Liver (tissue), 9 donors: Measurements from ENCODE around the gene OTUD5. TPM values are rescaled to one million over a fixed set of nuclear protein-coding genes. Genes with fewer than 3 reads are reported as not detected.

Experiments used
- DNase-seq: peaks from one replicate; pipeline ENCODE4 v3.0.0-alpha.2; 2017; ENCODE audit warnings: low spot score
- H3K27ac ChIP-seq, 2 donors: one replicate each; pipeline ENCODE4 v1.7.0; 2013; ENCODE audit warnings: inconsistent platforms in 2 of 2, low read length in 2 of 2, control low read depth in 1 of 2, low read depth in 1 of 2, mild to moderate bottlenecking in 1 of 2
- H3K27me3 ChIP-seq, 4 donors: one replicate each; pipeline versions ENCODE4 v1.6.1 to v1.7.0; 2013; ENCODE audit warnings: low read length in 3 of 4, inconsistent platforms in 1 of 4, mild to moderate bottlenecking in 1 of 4, moderate library complexity in 1 of 4; ENCODE audit not compliant: control insufficient read depth in 4 of 4, insufficient read depth in 4 of 4
- H3K36me3 ChIP-seq, 4 donors: one replicate each; pipeline versions ENCODE4 v1.6.1 to v1.7.0; 2013; ENCODE audit warnings: low read length in 3 of 4, mild to moderate bottlenecking in 3 of 4, low read depth in 1 of 4, moderate library complexity in 1 of 4; ENCODE audit not compliant: control insufficient read depth in 4 of 4, insufficient read depth in 3 of 4
- H3K4me1 ChIP-seq, 4 donors: one replicate each; pipeline versions ENCODE4 v1.6.1 to v1.7.0; 2013; ENCODE audit warnings: low read length in 3 of 4, mild to moderate bottlenecking in 3 of 4, moderate library complexity in 1 of 4; ENCODE audit not compliant: control insufficient read depth in 4 of 4, insufficient read depth in 4 of 4
- H3K4me3 ChIP-seq, 3 donors: one replicate each; pipeline versions ENCODE4 v1.6.1 to v1.7.0; 2013; ENCODE audit warnings: low read length in 3 of 3, control low read depth in 1 of 3, low read depth in 1 of 3, mild to moderate bottlenecking in 1 of 3
- H3K9ac ChIP-seq, 2 donors: one replicate each; pipeline ENCODE4 v1.7.0; 2013; ENCODE audit warnings: low read length in 2 of 2, mild to moderate bottlenecking in 2 of 2, moderate library complexity in 2 of 2, control low read depth in 1 of 2, low read depth in 1 of 2
- H3K9me3 ChIP-seq, 4 donors: one replicate each; pipeline versions ENCODE4 v1.6.1 to v1.7.0; 2013; ENCODE audit warnings: low read length in 3 of 4; ENCODE audit not compliant: control insufficient read depth in 4 of 4
- CTCF ChIP-seq: fragments of 150-350 bp; IDR thresholded peaks from 2 replicates; pipeline ENCODE4 v1.5.1; 2017; ENCODE audit warnings: improper control_type of control experiment, low read depth, low read length; ENCODE audit not compliant: missing input control
- EGR1 ChIP-seq, 2 donors: IDR thresholded peaks; 2 replicates each; pipeline ENCODE4 v1.6.1; 2016 to 2018; ENCODE audit warnings: antibody characterized with exemption in 2 of 2, low read depth in 2 of 2
- FOXA1 ChIP-seq: IDR thresholded peaks from 2 replicates; pipeline ENCODE4 v1.6.1; 2016; ENCODE audit warnings: antibody characterized with exemption
- FOXA2 ChIP-seq: IDR thresholded peaks from 2 replicates; pipeline ENCODE4 v1.6.1; 2016; ENCODE audit warnings: antibody characterized with exemption
- HNF4A ChIP-seq, 2 donors: conservative IDR thresholded peaks; 2 replicates each; pipeline ENCODE4 v1.6.1; 2016; ENCODE audit warnings: antibody characterized with exemption in 2 of 2, mild to moderate bottlenecking in 2 of 2
- HNF4G ChIP-seq: IDR thresholded peaks from 2 replicates; pipeline ENCODE4 v1.6.1; 2016; ENCODE audit warnings: antibody characterized with exemption
- JUND ChIP-seq, 2 donors: IDR thresholded peaks; 2 replicates each; pipeline ENCODE4 v1.6.1; 2016; ENCODE audit warnings: antibody characterized with exemption in 2 of 2
- NR2F2 ChIP-seq: IDR thresholded peaks from 2 replicates; pipeline ENCODE4 v1.6.1; 2016; ENCODE audit warnings: antibody characterized with exemption
- RAD21 ChIP-seq, 2 donors: IDR thresholded peaks; 2 replicates each; pipeline ENCODE4 v1.6.1; 2016; ENCODE audit warnings: antibody characterized with exemption in 2 of 2, mild to moderate bottlenecking in 2 of 2
- REST ChIP-seq: IDR thresholded peaks from 2 replicates; pipeline ENCODE4 v1.6.1; 2016; ENCODE audit warnings: antibody characterized with exemption, mild to moderate bottlenecking
- RXRA ChIP-seq, 2 donors: IDR thresholded peaks; 2 replicates each; pipeline ENCODE4 v1.6.1; 2017 to 2018; ENCODE audit warnings: antibody characterized with exemption in 2 of 2, mild to moderate bottlenecking in 1 of 2
- SP1 ChIP-seq: IDR thresholded peaks from 2 replicates; pipeline ENCODE4 v1.6.1; 2018; ENCODE audit warnings: antibody characterized with exemption, mild to moderate bottlenecking
- TAF1 ChIP-seq: conservative IDR thresholded peaks from 2 replicates; pipeline ENCODE4 v1.6.1; 2016; ENCODE audit warnings: antibody characterized with exemption, mild to moderate bottlenecking
- YY1 ChIP-seq: IDR thresholded peaks from 2 replicates; pipeline ENCODE4 v1.6.1; 2016; ENCODE audit warnings: antibody characterized with exemption, mild to moderate bottlenecking
- WGBS: extraction: QIAGEN DNeasy Blood & Tissue Kit; methylation state at CpG from one replicate; pipeline ENCODE4 v1.1.7; 2013; 5-methylcytosine and 5-hydroxymethylcytosine counted together
- polyA plus RNA-seq, 2 donors: library from polyadenylated mRNA; stranded (reverse) in 1 of 2; unstranded in 1 of 2; fragments of 200-250 nt in 1 of 2; fragments of >200 nt in 1 of 2; fragmentation: Nextera tagmentation in 1 of 2; extraction: Ambion mirVana in 1 of 2; gene quantifications; one replicate each; pipeline versions ENCODE4 v1.2.1 to v1.2.3, GENCODE V29; 2013 to 2015
- total RNA-seq, 2 donors: library from RNA; depleted of rRNA; stranded (reverse); fragments of >200 nt; gene quantifications; one replicate each; pipeline ENCODE4 v1.2.3, GENCODE V29; 2014
- TF ChIP-seq, protein P1 (sequence below): IDR thresholded peaks from 2 replicates; pipeline ENCODE4 v1.6.1; 2016; ENCODE audit warnings: antibody characterized with exemption
- TF ChIP-seq, protein P2 (sequence below): IDR thresholded peaks from 2 replicates; pipeline ENCODE4 v1.6.1; 2016; ENCODE audit warnings: antibody characterized with exemption
- donor health status: healthy.
- donor health status: healthy.
- donor health status: healthy.
- donor health status: healthy.
- donor health status: healthy.

The OTUD5 gene, protein sequence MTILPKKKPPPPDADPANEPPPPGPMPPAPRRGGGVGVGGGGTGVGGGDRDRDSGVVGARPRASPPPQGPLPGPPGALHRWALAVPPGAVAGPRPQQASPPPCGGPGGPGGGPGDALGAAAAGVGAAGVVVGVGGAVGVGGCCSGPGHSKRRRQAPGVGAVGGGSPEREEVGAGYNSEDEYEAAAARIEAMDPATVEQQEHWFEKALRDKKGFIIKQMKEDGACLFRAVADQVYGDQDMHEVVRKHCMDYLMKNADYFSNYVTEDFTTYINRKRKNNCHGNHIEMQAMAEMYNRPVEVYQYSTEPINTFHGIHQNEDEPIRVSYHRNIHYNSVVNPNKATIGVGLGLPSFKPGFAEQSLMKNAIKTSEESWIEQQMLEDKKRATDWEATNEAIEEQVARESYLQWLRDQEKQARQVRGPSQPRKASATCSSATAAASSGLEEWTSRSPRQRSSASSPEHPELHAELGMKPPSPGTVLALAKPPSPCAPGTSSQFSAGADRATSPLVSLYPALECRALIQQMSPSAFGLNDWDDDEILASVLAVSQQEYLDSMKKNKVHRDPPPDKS
- total RNA-seq (10 to 100 TPM; 17.0 to 29.3 TPM), polyA plus RNA-seq (10 to 100 TPM in 1 of 2 donors, 1 to 10 TPM in 1; 9.3 to 18.8 TPM)

- peaks cover 0 to 9% (median 3%) of the 10 kb centered on the region in 4 donors for H3K36me3 ChIP-seq
- peak within 1 kb of the TSS; percentile 89 to 94 for H3K27ac ChIP-seq
- H3K27me3 ChIP-seq: no peaks in the 10 kb centered on the region
- DNase-seq: no peak
- WGBS: under 1% methylated on average over 53 of the region's 53 CpGs
- H3K9me3 ChIP-seq: no peaks in the 10 kb centered on the region
- TF ChIP-seq JUND (IDR thresholded peaks at IDR 0.05): no peak
- no peak for TF ChIP-seq TAF1
- no peak for TF ChIP-seq FOXA2
- no peak for TF ChIP-seq FOXA1
- no peak for TF ChIP-seq REST
- no peak for TF ChIP-seq RAD21 (IDR thresholded peaks at IDR 0.05)
- TF ChIP-seq SP1: no peak
- TF ChIP-seq, protein P1, sequence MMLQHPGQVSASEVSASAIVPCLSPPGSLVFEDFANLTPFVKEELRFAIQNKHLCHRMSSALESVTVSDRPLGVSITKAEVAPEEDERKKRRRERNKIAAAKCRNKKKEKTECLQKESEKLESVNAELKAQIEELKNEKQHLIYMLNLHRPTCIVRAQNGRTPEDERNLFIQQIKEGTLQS: no peak
- TF ChIP-seq HNF4G: no peak
- no peak for TF ChIP-seq CTCF
- no peak for TF ChIP-seq HNF4A (conservative IDR thresholded peaks at IDR 0.05)
- no peak for TF ChIP-seq RXRA (IDR thresholded peaks at IDR 0.05)
- no peak for TF ChIP-seq EGR1 (IDR thresholded peaks at IDR 0.05; ENCODE audit: low read depth in 2 of 2)
- no peak for TF ChIP-seq YY1
- H3K4me1 ChIP-seq: peaks cover 4 to 45% (median 32%) of the 10 kb centered on the region in 4 donors
- H3K9ac ChIP-seq: peak within 1 kb of the TSS; percentile 35 to 98
- H3K4me3 ChIP-seq: peak within 1 kb of the TSS; percentile 59 to 80 (median 71)
Observed at GRCh38 chrX:48957477-48957826, at the start of gene OTUD5. TSS of gene OTUD5 (minus strand) at chrX:48957607. CDS start at chrX:48957570, 37 bp downstream.

DNA sequence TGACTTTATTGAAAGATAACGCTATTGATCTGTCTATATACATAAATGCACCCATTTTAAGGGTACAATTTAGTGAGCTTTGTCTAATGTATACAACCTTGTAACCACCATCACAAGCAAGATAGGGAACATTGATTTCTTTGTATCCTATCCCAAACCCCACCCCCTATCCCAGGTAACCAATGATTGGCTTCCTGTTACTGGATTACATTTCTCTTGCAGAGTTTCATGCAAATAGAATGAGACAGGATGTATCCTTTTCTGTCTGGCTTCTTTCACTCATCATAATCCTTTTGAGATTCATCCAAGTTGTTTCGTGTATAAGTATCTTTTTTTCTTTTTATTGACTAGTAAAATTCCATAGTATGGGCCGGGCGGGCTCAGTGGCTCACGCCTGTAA lies 46.3 kb upstream of the OTUD5 start:
- Histone ChIP-seq H3K27me3 (no peaks in the 10 kb centered on the region), H3K4me3 (no peak overlapping the region), H3K9me3 (no peaks in the 10 kb centered on the region), H3K4me1 (peaks cover 1 to 8% (median 5%) of the 10 kb centered on the region in 4 donors), H3K36me3 (peaks cover 0 to 3% (median 0%) of the 10 kb centered on the region in 4 donors), H3K27ac (no peak overlapping the region), H3K9ac (no peak overlapping the region)
- no peak for DNase-seq
- 89% methylated on average over 5 of the region's 5 CpGs for WGBS
- TF ChIP-seq SP1: no peak
- no peak for TF ChIP-seq TAF1
- TF ChIP-seq RAD21 (IDR thresholded peaks at IDR 0.05): no peak
- TF ChIP-seq HNF4G: no peak
- no peak for TF ChIP-seq FOXA1
- no peak for TF ChIP-seq CTCF
- no peak for TF ChIP-seq HNF4A (conservative IDR thresholded peaks at IDR 0.05)
- no peak for TF ChIP-seq NR2F2
- TF ChIP-seq, protein P2, sequence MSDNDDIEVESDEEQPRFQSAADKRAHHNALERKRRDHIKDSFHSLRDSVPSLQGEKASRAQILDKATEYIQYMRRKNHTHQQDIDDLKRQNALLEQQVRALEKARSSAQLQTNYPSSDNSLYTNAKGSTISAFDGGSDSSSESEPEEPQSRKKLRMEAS: no peak
- TF ChIP-seq EGR1 (IDR thresholded peaks at IDR 0.05; ENCODE audit: low read depth in 2 of 2): no peak
- TF ChIP-seq REST: no peak
- no peak for TF ChIP-seq YY1
- no peak for TF ChIP-seq RXRA (IDR thresholded peaks at IDR 0.05)
